ENCODE measurements around the gene JAM3.
"Not testable (repeated sequence)": the region's sequence is repeated elsewhere in the genome, so short reads cannot be mapped to it uniquely, and the experiment has no call there.

The JAM3 gene

DNA sequence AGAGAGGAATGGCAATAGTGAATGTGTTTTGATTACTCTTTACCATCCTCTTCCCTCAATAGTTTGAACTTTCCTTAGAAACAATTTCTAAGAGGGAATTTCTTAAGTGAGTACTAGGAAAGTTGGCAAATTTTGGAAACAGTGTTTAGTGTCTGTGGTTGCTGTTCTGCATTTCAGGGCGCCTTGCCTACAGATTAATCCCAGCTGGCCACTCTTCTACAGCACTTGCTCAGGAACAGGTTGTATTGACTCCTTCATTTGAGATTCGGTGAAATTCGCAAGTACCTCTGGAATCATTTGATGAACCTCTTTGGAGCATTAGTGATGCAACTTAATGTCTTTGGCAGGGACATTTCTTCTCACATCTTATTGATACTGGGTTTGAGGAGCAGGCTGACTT, 28.3 kb downstream of the JAM3 start:
- in situ Hi-C loops (cut with HindIII; ENCODE audit: low sequenced_read_pairs) = no loop called here
- TF ChIP-seq, protein P1, sequence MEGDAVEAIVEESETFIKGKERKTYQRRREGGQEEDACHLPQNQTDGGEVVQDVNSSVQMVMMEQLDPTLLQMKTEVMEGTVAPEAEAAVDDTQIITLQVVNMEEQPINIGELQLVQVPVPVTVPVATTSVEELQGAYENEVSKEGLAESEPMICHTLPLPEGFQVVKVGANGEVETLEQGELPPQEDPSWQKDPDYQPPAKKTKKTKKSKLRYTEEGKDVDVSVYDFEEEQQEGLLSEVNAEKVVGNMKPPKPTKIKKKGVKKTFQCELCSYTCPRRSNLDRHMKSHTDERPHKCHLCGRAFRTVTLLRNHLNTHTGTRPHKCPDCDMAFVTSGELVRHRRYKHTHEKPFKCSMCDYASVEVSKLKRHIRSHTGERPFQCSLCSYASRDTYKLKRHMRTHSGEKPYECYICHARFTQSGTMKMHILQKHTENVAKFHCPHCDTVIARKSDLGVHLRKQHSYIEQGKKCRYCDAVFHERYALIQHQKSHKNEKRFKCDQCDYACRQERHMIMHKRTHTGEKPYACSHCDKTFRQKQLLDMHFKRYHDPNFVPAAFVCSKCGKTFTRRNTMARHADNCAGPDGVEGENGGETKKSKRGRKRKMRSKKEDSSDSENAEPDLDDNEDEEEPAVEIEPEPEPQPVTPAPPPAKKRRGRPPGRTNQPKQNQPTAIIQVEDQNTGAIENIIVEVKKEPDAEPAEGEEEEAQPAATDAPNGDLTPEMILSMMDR (IDR thresholded peaks at IDR 0.05; ENCODE audit: low read depth, low read length) = no peak
- DNase-seq (ENCODE audit: low read depth, low spot score) = no peak

DNA sequence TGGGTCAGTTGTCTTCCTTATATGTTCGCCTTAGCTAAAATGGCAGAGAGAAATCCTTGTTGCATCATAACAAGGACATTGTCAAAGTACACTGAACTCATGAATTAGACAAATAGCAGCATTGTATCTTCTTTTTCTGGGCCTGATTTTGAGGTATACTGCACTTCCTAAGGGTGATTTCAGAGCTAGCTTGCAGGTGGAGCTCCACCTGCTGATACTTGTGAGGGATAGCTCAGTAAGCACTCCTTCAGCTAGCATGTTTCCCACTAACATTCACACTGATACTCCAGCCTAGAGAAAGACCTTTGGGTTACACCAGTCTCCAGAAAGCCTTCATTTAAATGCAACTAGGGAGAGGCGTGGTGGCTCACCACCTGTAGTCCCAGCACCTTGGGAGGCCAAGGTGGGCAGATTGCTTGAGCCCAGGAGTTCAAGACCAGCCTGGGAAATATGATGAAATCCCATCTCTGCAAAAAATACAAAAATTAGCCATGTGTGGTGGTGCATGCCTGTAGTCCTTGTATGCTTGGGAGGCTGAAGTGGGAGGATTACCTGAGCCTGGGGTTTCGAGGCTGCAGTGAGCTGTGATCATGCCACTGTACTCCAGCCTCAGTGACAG, 29.8 kb downstream of the JAM3 start:
- no peak for DNase-seq (ENCODE audit: low read depth, low spot score)
- in situ Hi-C loops (cut with HindIII; ENCODE audit: low sequenced_read_pairs) = no loop called here
- H3K4me3 ChIP-seq (ENCODE audit: low read depth, low read length) = no peak overlapping the region
- TF ChIP-seq, protein P1 (IDR thresholded peaks at IDR 0.05; ENCODE audit: low read depth, low read length) = peak; percentile 22

More for the DNA sequence above, 28.3 kb downstream of the JAM3 start:
- H3K4me3 ChIP-seq (ENCODE audit: low read depth, low read length) = no peak overlapping the region

DNA sequence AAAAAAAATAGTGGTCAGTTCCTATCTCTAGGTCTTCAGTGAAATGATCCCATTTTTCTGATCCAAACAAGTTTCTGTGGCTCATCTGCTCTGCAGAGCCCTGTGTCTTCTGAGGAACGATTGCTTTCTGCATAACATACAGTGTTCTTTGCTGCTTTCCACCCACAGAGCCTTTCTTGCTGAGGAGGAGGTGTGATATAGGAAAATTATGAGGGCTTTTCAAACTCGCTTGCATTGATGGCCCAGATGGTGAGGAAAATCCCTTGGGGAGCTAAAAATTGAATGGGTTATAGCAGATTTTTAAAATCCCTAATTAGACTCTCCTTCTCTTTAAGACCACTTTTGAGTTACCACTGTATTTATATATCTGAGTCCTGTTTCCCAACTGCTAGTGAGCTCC, 31.3 kb downstream of the JAM3 start:
- TF ChIP-seq, protein P1 (IDR thresholded peaks at IDR 0.05; ENCODE audit: low read depth, low read length) = no peak
- H3K4me3 ChIP-seq (ENCODE audit: low read depth, low read length) = no peak overlapping the region
- DNase-seq (ENCODE audit: low read depth, low spot score) = no peak
- in situ Hi-C loops (cut with HindIII; ENCODE audit: low sequenced_read_pairs) = no loop called here

DNA sequence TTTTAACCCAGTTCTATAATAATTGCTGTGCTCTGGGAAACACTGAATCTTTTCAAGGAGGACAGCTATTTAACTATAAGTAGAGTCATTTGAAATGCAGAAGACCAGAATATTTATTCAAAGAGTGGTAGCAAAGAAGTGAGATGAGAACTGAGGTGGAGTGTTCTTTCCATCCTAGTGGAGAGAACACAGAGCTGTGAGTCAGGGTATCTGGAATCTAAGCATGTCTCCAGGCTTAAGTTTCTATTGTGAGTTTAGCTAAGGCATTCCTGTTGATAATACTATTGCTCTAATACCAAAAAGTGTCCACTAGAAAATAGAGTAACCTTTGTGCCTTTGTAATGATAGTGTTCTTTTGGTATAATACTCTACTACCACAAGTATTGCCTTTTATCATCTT, 32.4 kb downstream of the JAM3 start:
- no peak overlapping the region for H3K4me3 ChIP-seq (ENCODE audit: low read depth, low read length)
- peak; percentile 43 for DNase-seq (ENCODE audit: low read depth, low spot score)
- TF ChIP-seq, protein P1 (IDR thresholded peaks at IDR 0.05; ENCODE audit: low read depth, low read length) = no peak
- in situ Hi-C loops (cut with HindIII; ENCODE audit: low sequenced_read_pairs) = no loop called here

DNA sequence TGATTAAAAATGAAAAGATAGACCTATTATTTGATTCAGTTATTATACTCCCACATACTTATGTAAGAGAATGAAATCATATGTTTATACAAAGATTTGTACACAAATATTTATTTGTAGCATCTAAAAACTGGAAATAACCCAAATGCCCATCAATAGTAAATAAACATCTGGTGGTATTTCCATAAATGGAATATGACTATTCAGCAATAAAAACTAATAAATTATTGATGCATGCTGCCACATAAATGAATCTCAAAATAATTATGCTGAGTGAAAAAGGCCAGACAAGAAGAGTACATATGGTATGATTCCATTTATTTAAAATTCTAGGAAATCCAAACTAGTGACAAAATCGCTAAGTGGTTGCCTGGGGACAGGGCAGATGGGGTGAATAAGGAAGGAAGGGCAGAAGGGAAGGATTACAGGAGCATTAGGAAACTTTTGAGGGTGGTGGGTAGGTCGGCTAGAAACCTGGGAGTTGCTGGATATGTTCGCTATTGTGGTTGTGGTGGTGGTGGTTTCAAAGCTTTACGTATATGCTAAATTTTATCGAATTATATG, 41.5 kb downstream of the JAM3 start:
- no peak overlapping the region for H3K4me3 ChIP-seq (ENCODE audit: low read depth, low read length)
- in situ Hi-C loops (cut with HindIII; ENCODE audit: low sequenced_read_pairs) = no loop called here
- no peak for DNase-seq (ENCODE audit: low read depth, low spot score)
- TF ChIP-seq, protein P1 (IDR thresholded peaks at IDR 0.05; ENCODE audit: low read depth, low read length) = no peak

DNA sequence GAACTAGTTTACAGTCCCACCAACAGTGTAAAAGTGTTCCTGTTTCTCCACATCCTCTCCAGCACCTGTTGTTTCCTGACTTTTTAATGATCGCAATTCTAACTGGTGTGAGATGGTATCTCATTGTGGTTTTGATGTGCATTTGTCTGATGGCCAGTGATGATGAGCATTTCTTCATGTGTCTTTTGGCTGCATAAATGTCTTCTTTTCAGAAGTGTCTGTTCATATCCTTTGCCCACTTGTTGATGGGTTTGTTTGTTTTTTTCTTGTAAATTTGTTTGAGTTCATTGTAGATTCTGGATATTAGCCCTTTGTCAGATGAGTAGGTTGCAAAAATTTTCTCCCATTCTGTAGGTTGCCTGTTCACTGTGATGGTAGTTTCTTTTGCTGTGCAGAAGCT, 44.9 kb downstream of the JAM3 start:
- H3K4me3 ChIP-seq (ENCODE audit: low read depth, low read length); in situ Hi-C loops (cut with HindIII; ENCODE audit: low sequenced_read_pairs); DNase-seq (ENCODE audit: low read depth, low spot score): not testable (repeated sequence)

DNA sequence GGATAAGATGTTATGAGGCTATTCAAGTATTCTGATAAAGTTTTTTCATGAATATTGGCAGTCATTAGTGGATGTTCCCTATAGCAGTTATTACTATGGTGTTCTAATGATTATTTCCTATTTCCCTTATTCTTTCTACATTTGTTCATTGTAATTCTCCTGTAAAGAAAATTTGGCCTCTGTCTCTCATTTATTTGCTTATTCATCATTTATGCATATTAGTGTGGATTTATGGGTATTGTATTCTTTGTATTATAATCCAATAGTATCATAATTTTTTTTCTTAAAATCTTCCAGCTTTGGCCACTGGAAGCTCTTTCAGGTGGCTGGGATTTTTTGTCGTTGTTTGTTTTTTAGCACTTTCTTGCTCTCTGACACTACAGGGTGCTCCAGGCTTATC, 47.3 kb downstream of the JAM3 start:
- no peak for DNase-seq (ENCODE audit: low read depth, low spot score)
- TF ChIP-seq, protein P1 (IDR thresholded peaks at IDR 0.05; ENCODE audit: low read depth, low read length) = no peak
- no peak overlapping the region for H3K4me3 ChIP-seq (ENCODE audit: low read depth, low read length)
- in situ Hi-C loops (cut with HindIII; ENCODE audit: low sequenced_read_pairs) = no loop called here

Measured in astrocyte of the spinal cord (primary cell).